ENCODE results near the gene ST6GAL2.

Gene ST6GAL2

DNA sequence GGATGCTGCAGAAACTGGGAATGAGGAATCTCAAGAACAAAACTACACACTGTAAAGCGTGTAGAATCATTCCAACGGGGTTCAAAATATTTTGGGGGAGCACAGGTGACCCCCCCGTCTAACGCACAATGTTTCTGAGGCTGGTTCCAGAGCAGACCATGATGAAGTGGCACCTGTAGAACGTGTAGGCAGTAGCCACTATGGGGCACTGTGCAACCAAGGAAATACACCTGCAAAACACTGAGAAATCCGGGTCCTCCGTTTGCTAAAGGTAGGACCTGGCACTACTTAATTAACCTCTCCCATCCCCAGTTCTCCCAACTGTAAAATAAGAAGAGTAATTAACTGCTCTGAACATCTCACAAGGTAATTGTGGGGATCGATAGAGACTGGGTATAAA, 22.6 kb downstream of the ST6GAL2 start:
- DNase-seq, result no peak

DNA sequence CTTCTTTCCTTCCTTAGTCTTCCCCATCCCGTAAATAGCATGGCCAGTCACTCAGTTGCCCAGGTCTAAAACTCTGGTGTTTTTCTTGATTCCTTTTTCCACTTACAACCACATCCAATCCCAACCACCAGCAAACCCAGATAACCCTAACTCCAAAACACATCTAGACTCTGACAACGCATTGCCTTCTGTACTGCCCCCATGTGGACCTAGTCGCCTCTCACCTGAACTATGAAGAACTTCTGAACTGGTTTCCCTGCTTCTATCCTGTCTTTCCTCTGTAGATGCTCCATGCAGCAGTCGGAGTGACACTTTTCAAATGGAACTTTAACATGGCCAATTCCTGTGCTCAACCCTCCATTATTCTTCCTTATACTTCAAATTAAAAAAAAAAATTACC, 26.5 kb downstream of the ST6GAL2 start:
- DNase-seq, result no peak

DNA sequence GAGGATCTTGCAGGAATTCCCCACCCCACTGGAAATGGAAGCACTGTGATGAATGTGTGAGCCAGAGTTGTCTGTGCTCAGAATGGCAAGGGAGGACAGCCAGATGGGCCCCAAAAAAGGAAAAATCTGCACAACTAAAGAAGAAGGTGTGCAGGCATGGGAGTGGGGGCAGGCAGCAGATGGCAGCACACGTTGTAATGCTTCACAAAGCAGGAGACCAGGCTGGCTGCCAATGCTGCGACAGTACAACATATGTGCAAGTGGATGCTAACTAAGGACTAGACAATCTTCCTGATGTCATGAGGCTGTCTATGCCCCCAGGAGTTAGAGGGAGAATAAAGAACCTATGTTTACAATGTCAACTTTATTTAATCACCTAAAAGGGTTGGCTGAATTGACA, 27.2 kb downstream of the ST6GAL2 start:
- no peak for DNase-seq

DNA sequence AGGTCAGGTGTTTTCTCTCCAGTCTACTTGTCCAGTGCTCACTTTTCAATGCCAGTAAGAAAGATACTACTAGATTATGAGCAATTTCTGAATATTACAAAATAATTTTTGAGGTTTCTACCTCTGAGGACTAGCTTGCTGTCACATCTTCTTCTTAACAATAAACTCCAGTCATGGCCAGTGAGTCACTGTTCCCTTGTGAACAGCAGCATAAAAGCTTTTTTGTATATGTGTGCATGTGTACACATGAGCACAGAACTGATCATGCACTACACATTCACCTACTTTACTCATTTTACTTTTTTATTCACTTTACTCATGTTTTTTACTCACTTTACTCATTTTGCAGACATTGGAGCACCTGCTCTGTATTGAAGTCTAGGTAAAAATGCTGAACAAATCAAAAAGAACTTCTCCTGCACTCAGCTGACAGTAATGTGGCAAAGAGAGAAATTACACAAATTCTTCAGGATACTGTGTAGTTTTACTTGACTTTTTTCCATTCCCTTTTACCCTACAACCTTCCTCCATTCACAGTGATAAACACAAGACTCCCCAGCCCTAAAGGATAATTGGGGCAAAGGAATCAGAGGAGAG, 28.0 kb downstream of the ST6GAL2 start:
- DNase-seq, result no peak

DNA sequence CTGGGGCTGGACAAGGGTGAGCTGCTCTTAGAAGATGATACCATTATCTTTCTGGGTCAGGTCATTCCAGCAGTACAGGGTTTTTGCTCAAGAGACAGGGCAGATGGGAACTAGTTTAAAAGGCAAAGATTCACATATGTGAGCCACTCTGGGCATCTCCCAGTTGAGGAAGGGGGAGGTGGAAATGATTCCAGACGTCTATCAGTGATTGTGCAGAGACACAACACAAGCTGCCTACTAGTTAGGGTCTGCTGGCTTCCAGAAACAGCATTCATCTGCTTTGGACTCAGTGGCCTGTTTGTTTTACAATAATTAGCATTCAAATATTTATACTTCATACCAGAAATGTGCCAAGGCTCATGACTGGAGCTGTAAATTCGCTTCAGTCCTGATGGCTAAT, 32.3 kb downstream of the ST6GAL2 start:
- no peak for DNase-seq

DNA sequence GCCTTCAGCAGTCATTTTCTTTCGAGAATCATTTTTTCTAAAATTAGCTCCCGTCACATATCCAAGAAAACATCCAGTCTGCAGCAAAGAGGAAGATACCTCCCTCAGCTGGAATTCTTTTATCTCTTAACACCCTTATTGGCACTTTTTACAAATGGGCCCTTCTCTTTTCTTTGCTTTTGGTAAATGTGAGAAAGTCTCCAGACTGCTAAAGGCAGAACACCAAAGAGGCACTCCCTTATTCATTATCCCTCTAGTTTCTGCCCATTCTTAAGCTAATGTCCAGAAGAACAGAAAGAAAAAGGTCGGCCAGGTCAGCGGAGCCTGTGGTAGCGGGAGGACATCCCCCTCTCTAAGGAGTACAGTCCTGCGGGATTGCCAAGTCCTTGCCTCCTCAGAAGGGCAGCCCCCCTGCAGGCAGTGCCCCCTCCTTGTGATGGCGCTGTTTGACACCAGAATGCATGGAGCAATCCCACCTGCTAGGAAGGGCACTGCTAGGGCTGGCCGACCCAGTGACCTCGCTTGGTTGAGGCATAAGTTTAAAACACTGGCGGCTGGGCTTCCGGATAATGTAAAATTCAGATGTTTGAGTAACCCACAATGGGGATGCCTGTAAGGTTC, 34.0 kb downstream of the ST6GAL2 start:
- no peak for DNase-seq

DNA sequence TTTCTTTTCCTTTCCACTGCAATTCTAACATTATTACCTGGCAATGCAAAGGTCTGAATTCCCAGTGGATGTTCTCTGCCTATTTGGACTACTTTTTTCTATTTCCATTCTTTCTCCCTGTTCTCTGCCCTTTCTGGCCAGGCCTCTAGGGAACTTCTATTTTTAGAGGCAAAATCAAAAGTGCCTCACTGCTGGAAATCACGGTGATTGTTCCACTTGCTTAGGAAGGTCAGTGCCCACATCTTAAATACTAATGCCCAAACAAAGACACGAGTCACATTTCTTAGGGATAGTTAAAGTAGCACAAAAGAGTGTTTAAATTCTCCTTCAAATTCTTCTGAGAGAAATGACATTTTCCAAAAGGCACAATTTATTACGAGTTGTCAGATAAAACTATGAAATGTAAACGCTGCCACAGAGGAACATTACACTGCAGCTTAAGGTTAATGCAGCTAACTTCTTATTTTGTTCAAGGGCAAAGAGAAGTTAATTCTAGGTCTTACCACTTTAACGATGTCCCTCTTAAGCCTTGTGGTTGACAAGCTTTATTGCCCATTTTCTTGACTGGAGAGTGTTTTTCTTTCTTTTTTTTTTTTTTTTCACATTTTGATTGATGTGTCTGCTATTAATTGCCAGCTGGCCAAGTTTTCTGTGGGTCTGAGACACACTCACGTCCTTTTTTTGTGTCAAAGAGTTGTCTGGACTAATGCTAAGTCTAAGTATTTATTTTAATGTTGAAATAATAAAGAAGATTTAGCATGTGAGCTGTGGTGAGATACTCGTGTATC, 34.7 kb downstream of the ST6GAL2 start:
- no peak for DNase-seq

DNA sequence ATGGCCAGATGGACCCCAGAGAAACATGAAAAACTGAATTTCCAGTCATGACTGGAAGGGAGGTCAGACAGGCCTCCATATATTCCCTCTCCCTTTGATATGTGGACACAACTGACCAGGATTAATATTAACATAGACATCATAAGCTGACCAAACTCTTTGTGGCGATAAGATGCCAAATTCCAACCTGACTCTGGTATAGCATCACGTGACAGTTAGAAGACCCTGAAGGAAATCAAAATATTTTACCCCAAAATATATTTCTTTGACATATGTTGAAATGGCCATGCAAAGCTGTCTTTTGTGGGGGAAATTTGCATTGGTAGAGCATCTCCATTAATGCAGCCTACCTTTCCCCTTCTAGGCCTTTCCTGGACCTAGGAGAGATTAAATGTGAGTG, 36.7 kb downstream of the ST6GAL2 start:
- DNase-seq, result no peak

DNA sequence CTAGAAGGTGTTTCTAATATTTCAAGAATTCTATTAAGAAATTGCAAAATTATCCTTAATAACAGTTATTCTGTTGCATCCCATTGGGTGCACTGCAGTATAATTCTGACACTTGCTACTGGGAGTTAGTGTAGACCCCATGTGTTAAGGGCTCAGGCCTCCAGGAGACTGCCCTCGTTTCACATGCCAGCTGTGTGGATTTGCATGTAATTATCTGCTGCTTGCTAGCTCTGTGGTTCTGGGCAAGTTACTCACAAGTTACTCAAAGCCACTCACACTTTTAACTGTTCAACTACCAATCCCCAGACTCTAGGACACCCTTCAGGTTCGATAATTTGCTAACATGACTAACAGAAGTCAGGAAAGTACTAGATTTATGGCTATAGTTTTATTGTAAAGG, 38.6 kb downstream of the ST6GAL2 start:
- DNase-seq, result no peak

DNA sequence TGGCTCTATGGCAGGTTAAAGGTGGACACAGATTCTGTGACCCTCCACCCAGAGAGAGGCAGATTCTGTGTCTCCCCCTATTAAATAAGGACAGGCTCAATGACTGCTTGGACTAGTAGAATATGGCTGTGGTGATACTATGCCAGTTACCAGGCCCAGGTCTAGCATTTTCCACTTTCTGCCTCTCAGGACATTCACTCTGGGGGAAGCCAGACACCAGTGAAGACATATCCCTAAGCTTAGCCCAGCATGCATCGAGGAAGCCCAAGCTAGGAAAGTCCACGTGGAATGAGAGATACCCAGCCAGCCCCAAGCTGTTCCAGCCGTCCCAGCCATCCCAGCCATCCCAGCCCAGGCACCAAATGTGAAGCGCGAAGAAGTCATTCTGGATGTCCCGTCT, 40.3 kb downstream of the ST6GAL2 start:
- no peak for DNase-seq

DNA sequence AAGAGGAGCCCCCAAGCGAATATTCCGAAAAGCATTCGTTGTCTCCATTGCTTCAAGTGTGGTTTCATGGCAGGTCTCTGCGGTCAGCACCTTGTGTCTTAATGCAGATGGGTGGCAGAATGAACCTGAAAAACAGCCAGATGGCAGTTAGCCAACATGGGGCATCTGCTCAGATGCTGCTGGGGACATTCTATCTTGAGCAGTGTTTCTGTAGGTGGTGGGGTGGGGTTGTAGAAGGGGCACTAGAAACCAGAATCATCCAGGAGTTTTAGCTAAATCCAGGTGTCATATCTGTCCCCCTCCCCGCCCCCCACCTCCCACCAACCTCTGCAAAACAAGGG, 42.1 kb downstream of the ST6GAL2 start:
- DNase-seq, result no peak

DNA sequence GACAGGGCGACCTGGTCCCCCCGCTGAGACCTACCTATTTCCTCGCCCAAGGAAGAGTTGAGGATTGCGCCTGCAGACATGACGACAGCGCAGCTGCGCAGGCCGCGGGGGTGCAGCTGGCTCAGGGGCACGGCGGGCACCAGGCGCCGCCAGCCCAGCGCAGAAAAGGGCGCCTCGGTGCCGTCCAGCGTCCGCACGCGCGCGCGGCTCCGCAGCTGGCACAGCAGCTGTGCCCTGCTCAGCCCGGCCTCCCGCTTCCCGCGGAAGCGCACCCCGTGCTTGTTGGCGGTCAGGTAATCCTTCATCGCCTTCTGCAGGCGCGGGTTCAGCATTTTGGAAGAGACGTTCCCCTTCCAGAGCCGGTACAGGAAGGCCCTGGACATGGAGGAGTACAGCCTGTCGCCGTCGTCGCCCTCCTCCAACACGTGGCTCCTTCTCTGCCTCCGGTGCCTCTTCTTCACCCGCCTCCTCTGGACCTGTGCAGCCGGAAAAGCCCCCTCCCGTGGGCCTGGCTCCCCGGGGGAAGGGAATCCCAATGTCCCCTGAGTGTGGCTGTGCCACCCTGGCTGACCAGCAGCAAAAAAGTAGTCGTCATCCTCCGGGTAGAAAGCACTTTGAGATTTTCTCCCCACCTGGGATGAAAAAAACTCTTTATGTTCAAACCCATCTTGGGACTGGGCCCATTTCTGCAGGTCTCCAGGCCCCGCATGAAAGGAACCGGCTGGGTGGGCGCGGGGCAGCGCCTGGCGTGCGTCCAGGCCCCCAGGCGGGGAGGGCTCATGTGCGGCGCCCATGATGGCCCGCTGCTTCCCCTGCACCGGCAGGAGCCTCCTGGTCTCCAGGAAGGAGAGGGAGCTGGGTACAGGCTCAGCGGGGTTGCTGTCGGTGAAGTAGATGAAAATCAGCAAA, 42.7 kb downstream of the ST6GAL2 start:
- DNase-seq, result no peak

DNA sequence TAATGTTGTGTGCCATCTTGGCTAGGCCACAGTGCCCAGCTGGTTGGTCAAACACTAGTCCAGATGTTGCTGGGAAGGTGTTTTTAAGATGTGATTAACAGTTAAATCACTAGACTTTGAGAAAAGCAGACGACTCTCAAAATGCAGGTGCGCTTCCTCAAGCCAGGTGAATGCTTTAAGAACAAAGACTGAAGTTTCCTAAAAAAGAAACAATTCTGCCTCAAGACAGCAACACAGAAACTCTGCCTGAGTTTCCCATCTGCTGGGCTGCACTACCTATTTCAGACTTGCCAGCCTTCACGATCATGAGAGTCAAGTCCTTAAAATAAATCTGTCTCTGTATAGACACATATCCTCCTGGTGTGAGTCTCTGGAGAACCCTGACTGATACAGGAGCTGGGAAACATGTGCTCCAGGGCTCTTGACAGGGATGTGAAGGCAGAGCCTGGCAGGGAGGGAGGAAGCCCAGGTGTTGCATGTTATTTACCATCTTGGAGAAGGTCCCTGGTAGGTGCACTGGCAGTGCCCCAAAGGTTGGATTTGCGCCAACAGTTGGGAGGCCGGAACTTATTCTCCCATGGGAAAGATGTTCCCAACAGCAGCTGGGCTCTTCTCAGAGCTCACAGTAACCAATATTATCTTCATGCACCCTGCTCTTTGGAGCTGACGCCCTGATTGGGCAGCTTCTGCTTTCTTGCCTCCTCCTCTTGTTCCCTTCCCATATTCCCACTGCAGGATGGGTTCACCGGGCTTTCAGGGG, 43.9 kb downstream of the ST6GAL2 start:
- no peak for DNase-seq

DNA sequence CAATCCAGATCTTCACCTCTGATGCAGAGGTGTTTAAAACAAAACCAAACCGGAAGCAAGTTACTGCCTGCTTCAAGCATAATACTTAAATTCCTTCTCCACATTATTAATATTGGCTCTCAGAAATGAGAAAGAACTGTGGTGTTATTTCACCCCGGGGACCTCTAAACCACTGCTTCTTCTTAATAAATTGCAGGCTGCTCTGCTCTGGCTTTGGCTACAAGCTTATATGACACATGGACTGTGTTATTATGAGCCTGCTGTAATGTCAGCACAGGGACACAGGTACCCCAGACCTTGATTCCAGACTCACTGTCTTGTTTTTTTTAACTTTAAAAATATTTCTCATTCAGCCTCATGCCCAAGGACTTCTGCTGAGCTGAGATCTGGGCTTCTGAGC, 45.1 kb downstream of the ST6GAL2 start:
- no peak for DNase-seq

DNA sequence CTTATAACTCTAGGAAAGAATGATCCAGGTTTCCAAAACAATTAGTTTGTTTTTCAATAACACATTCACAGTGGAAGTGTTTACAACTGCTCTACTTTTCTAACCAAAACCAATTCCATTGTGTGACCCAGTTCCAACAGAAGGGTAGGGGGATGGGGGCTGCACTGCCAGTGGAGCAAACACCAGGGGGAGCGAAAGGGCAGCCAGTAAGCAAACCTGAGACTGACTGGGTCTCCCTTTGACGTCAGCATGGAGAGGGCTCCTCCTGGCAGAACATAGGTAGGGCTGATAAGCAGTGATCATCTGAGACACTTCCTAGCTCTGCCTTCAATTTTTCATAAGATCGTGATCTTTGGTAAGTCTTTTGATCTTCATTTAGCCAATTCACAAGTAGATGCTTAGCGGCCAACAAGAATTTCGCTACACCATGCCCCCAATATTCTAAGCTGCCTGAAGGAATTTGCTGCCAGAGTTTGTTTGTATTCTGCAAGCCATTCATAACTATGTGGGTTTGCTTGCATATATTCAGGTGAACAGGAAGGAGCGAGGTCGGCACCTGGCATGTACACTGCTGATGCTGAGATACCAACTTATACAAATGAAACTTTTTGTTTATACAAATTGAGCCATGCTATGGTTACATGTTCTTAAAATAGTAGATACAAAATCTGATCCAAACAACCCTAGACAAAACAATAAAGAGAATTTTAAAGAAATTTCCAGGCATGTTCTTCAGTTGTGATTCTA, 45.9 kb downstream of the ST6GAL2 start:
- DNase-seq, result no peak

DNA sequence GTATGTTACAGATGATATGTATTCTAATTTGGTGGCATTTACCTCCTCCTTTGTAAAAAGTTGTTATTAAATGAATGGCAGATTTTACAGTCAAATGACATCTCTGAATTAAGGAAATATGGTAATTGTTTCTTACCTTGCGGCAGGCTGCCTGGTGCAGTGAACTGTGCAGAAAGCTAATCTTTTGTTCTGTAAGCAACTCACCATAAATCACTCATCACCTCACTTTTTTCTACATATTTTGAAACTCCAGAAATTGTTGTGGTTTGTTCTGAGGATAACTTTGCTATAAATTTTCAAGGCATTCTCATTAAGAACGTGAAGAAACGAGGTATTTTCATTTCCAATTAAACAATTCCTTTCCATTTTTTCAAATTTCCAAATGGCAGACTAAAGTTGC, 52.7 kb downstream of the ST6GAL2 start:
- no peak for DNase-seq

DNA sequence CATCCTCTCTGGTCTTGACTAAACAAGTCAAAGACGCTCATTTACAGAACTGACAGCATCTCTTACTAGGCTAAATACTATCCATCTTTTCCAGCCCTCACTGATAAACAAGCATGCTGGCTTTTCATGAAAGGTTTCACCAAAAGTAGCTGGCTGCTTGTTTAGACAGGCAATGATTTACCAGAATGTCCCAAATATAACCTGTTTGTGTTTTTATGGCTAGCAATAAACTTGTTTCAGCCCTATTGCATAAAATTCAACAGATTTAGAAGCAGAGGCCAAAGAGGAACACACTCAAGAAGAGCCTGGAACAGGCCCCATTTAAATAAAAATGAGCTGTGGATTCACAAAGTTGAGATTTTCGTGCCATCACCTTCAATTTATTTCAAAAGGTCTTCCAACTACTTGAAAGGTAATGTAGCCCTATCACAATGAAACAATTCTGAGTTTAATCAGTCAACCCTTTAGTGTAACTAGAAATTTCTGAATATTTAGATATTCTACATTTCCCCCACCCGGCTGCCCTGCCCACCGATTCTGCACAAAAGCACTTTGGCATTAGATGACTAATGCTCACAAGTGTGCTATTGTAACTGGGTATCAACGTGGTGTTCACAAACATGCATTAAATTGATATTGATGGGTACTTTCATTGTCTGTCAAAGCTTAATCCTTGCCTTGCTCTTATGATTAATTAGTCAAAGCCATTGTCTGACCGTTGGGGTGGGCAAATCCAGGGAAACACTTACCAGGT, 54.0 kb downstream of the ST6GAL2 start:
- DNase-seq, result no peak

DNA sequence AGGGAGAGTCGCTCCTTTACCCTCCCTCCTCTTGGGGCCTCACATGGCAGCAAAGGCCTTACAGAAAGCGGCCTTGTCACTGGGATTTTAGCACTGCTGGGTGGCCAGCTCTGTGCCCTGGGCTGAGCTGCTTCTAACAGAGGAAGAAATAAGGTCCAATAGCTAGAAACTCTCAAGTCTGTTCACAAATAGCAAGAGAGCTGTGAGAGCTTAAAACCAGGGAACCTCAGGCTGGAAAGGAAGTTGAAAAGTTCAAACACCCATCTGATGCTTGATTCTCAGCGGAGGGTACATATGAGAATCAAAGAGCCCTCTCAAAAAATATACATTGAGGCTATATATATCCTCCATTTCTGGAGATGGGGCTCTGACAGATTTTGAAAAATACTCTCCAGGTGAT, 54.7 kb downstream of the ST6GAL2 start:
- DNase-seq, result no peak

DNA sequence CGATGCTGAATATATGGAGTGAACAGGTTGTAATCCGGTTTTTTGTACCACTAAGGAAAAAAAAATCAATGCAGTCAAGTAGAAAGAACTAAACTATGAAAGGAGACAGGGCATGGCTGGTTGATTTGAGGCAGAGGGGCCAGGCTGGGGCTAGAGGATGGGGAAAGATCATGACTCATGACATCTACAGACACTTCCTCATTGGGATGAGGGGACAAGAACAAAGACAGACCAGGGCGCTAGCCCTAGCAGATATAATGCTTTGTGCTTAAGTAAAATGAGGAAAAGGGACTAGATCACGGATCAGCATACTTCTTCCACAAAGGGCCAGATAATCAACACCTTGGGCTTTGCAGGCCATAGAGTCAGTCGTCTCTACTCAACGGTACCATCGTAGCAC, 55.8 kb downstream of the ST6GAL2 start:
- no peak for DNase-seq

DNA sequence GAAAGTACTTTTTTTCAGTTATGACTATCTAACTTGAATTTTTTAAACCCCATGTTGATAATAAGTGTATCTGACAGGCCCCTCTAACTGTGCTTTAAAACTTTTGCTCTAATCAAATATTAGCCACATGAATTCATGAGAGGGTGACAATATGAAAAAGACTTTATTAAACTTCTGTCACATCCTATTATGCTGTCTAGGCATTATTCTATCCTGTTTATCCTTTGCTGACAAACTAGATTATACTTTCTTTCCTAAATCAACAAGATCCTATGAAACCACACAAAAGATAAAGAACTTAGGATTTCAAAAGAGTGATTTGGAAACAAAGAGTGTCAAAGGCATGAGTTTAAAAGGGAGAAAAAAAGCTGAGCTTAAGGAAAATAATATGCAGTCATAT, 57.8 kb downstream of the ST6GAL2 start:
- no peak for DNase-seq

DNA sequence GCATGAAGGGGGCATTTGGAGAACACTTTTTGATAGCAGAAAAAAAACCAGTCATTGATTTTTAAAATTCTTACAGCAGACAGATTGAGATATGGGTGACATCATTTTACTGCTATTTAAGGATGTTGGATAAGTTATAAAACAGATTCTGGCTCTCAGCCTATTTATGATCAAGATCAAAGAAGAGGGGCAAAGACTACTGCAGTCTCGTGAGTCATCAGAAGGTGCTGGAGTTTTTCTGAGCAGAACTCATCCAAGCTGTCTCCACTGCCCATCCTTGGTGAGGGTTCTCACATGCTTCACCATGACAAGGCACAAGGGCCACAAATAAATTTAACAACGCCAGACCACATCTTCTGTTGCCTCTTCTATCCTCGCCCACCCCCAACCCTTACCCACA, 58.8 kb downstream of the ST6GAL2 start:
- DNase-seq, result no peak

Data from T-helper 9 cell (primary cell).